Stimulated activated naive CD8-positive, alpha-beta T cell treated with anti-CD3 and anti-CD28 coated beads, Interleukin-15, Interleukin-2, amounts not matched to agents 100 ng/mL and 50 ng/mL, for 24 hours (primary cell): Measurements from ENCODE around the gene FLYWCH2.
"Not testable (repeated sequence)": the region's sequence is repeated elsewhere in the genome, so short reads cannot be mapped to it uniquely, and the experiment has no call there.

Experiments
- H3K27ac Mint-ChIP-seq: one replicate; pipeline ENCODE4 v1.8.0; 2021; ENCODE audit warnings: mild to moderate bottlenecking, mixed read lengths
- H3K27me3 Mint-ChIP-seq: one replicate; pipeline ENCODE4 v1.8.0; 2021; ENCODE audit warnings: mixed read lengths
- H3K36me3 Mint-ChIP-seq: one replicate; pipeline ENCODE4 v1.8.0; 2021; ENCODE audit warnings: low read depth, mixed read lengths
- H3K4me1 Mint-ChIP-seq: one replicate; pipeline ENCODE4 v1.8.0; 2021; ENCODE audit warnings: low read depth, mixed read lengths
- H3K4me3 Mint-ChIP-seq: one replicate; pipeline ENCODE4 v1.8.0; 2021; ENCODE audit warnings: mild to moderate bottlenecking, mixed read lengths
- H3K9me3 Mint-ChIP-seq: one replicate; pipeline ENCODE4 v1.8.0; 2021; ENCODE audit warnings: mixed read lengths

The FLYWCH2 gene

DNA sequence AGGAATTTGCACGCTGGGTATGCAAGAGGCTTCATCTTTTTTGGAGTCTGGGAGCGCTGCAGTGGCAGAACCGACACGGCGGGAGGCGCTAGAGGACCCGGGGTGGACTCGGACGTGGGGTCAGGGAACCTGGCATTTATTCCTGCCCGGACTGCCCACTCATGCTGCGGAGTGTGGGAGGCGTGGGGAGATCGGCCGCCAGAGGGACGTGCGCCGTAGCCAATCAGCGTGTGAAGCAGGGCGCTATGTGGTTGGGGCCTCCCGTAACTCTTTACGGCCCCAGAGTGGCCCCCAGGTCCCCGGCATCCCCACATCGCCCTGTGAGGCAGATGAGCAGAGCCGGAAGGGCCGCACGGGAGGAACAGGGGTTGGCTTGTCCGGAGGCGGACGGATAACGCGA, 11.2 kb downstream of the FLYWCH2 start:
- Mint-ChIP-seq H3K27me3 (no peaks in the 10 kb centered on the region), H3K4me3 (no peak overlapping the region), H3K27ac (no peak overlapping the region), H3K9me3 (no peaks in the 10 kb centered on the region), H3K4me1 (no peaks in the 10 kb centered on the region), H3K36me3 (no peaks in the 10 kb centered on the region)

DNA sequence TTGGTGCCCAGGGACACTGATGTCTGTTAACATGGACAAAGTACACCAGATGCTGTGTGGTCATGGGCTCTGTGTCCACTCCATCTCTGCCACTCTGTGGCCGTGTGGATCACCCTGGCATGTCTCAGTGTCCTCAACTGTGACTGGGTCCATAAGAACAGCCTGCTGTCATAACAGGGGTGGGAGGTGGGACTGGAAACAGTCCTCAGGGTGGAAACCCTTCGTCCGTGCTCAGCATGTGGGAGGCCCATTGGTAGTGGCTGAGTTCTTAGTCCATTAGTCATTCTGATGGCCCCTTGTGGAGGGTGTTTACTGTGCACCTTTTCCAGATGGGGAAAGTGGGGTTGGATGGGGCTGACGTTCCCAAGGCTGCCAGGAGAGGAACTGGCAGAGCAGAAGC, 12.8 kb downstream of the FLYWCH2 start:
- H3K27ac Mint-ChIP-seq, result no peak overlapping the region
- no peaks in the 10 kb centered on the region for H3K4me1 Mint-ChIP-seq
- no peaks in the 10 kb centered on the region for H3K36me3 Mint-ChIP-seq
- H3K4me3 Mint-ChIP-seq, result no peak overlapping the region
- H3K27me3 Mint-ChIP-seq, result no peaks in the 10 kb centered on the region
- no peaks in the 10 kb centered on the region for H3K9me3 Mint-ChIP-seq

DNA sequence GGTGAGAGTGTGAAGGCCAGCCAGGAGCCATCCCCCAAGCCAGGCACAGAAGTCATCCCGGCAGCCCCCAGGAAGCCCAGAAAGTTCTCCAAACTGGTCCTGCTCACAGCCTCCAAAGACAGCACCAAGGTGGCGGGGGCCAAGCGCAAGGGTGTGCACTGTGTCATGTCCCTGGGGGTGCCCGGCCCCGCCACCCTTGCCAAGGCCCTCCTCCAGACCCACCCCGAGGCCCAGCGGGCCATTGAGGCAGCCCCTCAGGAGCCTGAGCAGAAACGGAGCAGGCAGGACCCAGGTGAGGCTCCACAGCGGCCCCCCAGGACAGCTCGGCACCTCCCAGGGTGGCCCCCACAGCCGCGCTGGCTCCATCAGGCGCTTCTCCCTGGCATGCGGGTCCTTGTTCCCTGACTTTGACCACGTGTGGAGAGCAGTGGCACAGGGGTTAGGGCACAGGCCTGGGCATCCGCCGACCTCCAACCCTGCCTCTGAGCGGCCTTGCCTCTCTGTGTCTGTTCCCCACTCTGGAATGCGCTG, 13.5 kb downstream of the FLYWCH2 start:
- H3K4me1 Mint-ChIP-seq, result no peaks in the 10 kb centered on the region
- H3K27me3 Mint-ChIP-seq, result no peaks in the 10 kb centered on the region
- no peaks in the 10 kb centered on the region for H3K36me3 Mint-ChIP-seq
- H3K9me3 Mint-ChIP-seq, result no peaks in the 10 kb centered on the region
- no peak overlapping the region for H3K27ac Mint-ChIP-seq
- no peak overlapping the region for H3K4me3 Mint-ChIP-seq

DNA sequence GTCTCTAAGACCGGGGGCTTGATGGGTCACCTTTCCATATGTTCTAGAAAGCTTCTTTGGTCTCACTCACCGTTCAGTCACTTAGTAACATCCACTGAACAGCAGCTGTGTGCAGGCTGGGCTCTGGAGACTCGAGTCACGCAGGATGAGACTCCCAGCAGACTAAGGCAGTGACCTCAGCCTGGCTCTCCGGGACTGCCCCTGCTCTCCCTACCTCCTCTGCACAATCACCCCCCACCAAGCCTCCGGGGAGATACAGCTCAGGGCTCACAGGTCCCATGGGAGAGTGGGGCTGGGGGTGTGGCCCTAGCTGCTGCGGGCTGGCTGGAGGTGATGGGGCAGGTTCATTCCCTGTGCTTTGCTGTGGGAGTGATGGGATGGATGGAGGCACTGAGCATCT, 14.1 kb downstream of the FLYWCH2 start:
- H3K9me3 Mint-ChIP-seq, result no peaks in the 10 kb centered on the region
- no peaks in the 10 kb centered on the region for H3K4me1 Mint-ChIP-seq
- no peak overlapping the region for H3K27ac Mint-ChIP-seq
- H3K4me3 Mint-ChIP-seq, result no peak overlapping the region
- no peaks in the 10 kb centered on the region for H3K27me3 Mint-ChIP-seq
- no peaks in the 10 kb centered on the region for H3K36me3 Mint-ChIP-seq

DNA sequence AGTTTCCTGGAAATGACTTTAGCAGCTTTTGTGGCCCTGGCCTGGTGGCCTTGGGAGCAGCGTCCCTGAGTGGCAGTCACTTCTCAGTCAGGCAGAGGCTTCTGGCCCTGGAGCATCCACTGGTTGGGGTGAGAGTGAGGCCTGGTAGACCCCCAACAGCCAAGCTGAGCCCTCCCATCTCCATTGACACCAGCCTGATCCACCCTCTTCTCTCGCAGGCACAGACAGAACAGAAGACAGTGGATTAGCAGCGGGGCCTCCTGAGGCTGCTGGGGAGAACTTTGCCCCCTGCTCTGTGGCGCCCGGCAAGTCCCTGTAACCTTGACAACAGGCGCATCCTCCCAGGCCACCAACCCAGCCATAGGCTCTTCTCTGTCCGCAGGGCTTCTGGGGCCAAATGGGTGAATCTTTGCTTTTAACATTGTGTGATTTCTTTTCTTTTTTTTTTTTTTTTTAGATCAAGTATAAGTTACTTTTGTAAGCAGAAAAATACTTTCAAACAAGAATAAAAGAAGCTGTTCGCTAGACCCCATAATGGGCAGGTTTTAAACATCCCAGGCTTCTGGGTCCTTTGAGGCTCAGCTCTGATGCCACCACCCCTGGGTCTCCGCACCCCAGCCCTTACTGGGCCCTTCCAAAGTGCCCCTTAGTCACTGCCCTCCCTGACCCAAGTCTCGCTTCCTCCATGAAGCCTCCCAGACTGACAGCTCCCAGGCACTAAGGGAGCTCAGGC, 16.0 kb downstream of the FLYWCH2 start:
- peaks cover 4% of the 10 kb centered on the region for H3K4me1 Mint-ChIP-seq
- H3K4me3 Mint-ChIP-seq, result no peak overlapping the region
- H3K36me3 Mint-ChIP-seq, result no peaks in the 10 kb centered on the region
- no peaks in the 10 kb centered on the region for H3K27me3 Mint-ChIP-seq
- H3K9me3 Mint-ChIP-seq, result no peaks in the 10 kb centered on the region
- H3K27ac Mint-ChIP-seq, result no peak overlapping the region

DNA sequence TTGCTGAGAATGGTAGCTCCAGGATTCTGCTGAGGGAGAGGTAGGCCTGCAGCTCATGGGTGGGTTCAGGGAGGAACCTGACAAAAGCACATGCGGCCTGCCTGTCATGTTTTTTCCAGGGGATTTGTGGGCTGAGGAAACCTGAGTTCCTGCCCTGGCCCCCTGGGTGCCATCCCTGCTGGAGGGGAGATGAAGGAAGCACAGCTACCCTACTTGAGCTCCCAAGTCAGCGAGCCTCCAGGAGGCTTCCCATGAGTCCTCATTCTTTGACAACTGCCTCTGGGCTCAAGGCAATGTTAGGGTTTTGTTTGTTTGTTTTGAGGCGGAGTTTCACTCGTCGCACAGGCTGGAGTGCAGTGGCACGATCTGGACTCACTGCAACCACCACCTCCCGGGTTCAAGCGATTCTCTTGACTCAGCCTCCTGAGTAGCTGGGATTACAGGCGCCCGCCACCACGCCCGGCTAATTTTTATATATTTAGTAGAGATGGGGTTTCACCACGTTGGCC, 16.6 kb downstream of the FLYWCH2 start:
- peaks cover 6% of the 10 kb centered on the region for H3K4me1 Mint-ChIP-seq
- no peaks in the 10 kb centered on the region for H3K27me3 Mint-ChIP-seq
- no peak overlapping the region for H3K27ac Mint-ChIP-seq
- H3K36me3 Mint-ChIP-seq, result no peaks in the 10 kb centered on the region
- no peak overlapping the region for H3K4me3 Mint-ChIP-seq
- no peaks in the 10 kb centered on the region for H3K9me3 Mint-ChIP-seq

DNA sequence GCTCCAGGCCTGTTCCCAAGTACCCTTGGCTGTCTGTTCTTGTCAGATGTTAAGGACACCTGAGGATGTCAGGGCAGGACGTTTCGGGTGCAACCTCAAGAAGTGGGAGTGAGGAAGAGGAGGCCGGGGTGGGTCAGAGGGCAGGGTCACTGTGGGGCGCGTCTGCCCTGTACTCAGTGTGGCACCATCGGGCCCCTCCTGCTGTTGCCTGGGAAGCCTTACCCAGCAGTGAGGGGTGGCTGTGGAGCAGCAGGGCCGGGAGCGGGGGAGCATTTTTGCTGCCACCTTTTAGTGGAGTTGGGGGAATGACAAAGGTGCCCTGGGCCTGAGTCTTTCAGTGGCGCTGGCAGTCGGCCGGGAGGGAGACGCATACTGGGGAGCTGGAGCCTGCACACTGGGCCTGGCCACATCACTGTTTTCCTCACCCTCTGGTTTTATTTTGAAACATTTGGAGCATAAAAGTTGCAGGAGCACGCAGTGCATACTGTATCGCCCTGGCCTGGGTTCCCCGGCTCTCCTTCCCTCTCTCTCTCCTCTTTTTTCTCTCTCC, 17.6 kb downstream of the FLYWCH2 start:
- H3K27ac Mint-ChIP-seq, result no peak overlapping the region
- H3K36me3 Mint-ChIP-seq, result no peaks in the 10 kb centered on the region
- H3K27me3 Mint-ChIP-seq, result no peaks in the 10 kb centered on the region
- H3K4me1 Mint-ChIP-seq, result peaks cover 6% of the 10 kb centered on the region
- no peaks in the 10 kb centered on the region for H3K9me3 Mint-ChIP-seq
- H3K4me3 Mint-ChIP-seq, result no peak overlapping the region

DNA sequence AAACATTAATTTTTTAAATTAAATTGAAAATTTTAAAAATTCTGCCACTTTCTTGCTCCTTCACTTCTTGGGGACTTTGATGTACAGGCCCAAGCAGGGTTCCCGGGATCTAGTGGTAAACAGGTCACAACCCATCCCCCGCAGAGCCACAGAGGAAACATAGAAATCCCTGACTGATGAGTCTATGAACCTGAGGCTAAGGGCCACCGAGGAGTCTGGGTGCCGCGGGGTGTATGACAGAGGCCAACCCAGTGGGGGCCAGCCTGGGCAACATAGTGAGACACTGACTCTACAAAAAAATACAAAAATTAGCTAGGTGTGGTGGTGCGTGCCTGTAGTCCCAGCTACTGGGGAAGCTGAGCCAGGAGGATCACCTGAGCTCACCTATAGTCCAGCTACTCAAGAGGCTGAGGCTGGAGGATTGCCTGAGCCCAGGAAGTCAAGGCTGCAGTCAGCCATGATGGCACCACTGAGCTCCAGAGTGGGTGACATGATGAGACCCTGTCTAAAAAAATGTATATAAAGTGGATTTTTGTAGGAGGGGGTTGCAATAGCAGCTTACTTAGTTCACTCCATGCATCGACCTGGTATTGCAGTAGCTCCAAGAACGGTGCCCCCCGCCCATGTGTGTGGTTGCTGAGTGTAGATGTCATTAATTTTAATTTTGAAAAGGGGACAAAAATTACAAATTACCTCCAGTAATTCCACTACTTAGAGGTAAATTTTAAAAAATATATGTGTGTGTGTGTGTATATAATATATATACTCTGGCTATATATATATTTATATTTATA, 19.5 kb downstream of the FLYWCH2 start:
- Mint-ChIP-seq H3K4me3 (no peak overlapping the region), H3K36me3 (no peaks in the 10 kb centered on the region)

DNA sequence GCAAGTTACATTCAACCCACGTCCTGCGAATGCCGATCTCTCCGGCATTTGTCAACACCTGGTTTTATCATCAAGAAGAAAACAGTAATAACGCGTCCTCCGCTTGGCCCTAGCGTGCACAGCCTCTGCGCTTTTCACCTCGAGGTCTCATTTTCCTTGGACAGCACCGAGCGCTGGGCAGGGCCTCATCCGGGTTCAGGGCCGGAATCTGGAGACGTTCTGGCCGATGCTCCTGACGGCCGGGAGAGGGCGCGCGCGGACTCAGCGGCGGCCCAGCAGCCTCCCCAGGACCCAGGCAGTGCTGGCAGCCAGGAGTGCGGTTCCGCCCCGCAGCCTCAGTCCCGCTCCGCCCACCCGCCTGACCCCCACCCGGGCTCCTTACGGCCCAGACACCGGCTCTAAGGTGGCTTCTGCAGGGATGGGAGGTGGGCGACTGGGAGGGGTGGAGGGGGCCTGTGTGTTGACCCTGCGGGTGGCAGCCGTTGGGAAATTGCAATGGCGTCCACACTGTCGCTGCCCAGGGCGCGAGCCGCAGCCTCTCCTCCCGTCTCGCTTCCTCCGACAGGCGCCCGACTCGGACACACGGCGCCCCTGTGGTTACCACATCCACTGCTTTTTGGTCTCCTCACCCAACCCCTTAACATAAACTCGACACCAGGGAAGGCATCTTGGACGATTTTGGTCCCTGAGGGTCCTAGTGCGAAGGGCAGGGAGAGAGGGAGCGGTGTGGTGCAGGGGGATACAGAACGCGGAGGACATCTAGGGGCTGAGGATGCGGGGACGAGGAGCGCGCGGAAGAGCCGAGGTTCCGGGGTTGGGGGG, 21.3 kb downstream of the FLYWCH2 start:
- peak overlapping the region; percentile 82 for H3K27ac Mint-ChIP-seq
- H3K9me3 Mint-ChIP-seq, result no peaks in the 10 kb centered on the region
- peak overlapping the region; percentile 94 for H3K4me3 Mint-ChIP-seq
- no peaks in the 10 kb centered on the region for H3K27me3 Mint-ChIP-seq
- no peaks in the 10 kb centered on the region for H3K36me3 Mint-ChIP-seq
- peaks cover 26% of the 10 kb centered on the region for H3K4me1 Mint-ChIP-seq

More for the DNA sequence above, 19.5 kb downstream of the FLYWCH2 start:
- Mint-ChIP-seq H3K27ac (no peak overlapping the region), H3K9me3 (no peaks in the 10 kb centered on the region), H3K4me1 (peaks cover 25% of the 10 kb centered on the region), H3K27me3 (no peaks in the 10 kb centered on the region)

DNA sequence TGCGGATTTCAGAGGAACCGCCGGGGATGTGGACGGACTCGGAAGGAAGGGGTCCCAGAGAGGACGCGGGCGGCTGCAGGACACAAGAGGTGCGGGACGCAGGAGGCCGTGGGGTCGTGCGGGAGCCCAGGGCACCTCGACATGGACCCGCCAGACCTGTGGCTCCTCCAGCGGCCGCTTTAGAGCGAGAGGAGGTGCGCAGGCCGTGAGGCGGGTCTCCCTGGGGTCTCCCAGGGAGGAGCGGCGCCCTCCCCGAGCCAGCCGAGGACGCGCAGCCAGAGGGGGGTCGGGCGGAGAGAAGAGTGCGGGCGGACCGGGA, 21.9 kb downstream of the FLYWCH2 start:
- peak overlapping the region; percentile 82 for H3K27ac Mint-ChIP-seq
- H3K9me3 Mint-ChIP-seq, result no peaks in the 10 kb centered on the region

DNA sequence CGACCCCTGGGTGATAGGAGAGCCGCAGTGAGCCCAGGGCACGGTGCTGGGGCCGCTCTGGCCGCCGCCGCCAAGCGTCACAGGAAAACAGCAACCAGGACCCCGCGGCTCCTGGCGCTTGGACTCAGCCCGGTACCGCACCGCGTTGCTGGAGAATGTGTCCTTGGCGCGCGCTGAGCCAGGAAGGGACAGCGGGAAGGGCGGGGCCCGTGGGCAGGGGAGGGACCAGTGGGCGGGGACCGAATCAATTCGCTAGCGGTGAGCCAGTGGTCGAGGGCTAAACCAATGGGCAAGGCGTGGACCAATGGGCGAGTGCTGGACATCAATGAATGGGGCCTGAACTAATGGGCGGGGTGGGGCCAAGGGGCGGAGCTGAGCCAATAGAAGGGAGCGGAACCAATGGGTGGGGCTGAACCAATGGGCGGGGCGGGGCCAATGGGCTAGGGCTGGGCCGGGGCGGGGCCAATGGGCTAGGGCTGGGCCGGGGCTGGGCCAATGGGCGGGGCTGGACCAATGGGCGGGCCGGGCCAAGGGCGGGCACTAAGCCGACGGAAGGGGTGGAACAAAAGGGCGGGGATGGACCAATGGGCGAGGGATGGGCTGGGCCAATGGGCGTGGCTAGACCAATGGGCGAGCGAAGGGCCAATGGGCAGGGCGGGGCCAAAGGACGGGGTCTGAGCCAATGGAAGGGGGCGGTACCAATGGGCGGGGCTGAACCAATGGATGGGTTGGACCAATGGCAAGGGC, 22.4 kb downstream of the FLYWCH2 start:
- H3K36me3 Mint-ChIP-seq, result no peaks in the 10 kb centered on the region
- peaks cover 26% of the 10 kb centered on the region for H3K4me1 Mint-ChIP-seq
- no peaks in the 10 kb centered on the region for H3K9me3 Mint-ChIP-seq
- H3K4me3 Mint-ChIP-seq, result peak overlapping the region; percentile 94
- H3K27ac Mint-ChIP-seq, result peak overlapping the region; percentile 26
- H3K27me3 Mint-ChIP-seq, result no peaks in the 10 kb centered on the region

More for the DNA sequence above, 21.9 kb downstream of the FLYWCH2 start:
- H3K4me1 Mint-ChIP-seq, result peaks cover 26% of the 10 kb centered on the region
- no peaks in the 10 kb centered on the region for H3K36me3 Mint-ChIP-seq
- no peaks in the 10 kb centered on the region for H3K27me3 Mint-ChIP-seq
- H3K4me3 Mint-ChIP-seq, result peak overlapping the region; percentile 94

DNA sequence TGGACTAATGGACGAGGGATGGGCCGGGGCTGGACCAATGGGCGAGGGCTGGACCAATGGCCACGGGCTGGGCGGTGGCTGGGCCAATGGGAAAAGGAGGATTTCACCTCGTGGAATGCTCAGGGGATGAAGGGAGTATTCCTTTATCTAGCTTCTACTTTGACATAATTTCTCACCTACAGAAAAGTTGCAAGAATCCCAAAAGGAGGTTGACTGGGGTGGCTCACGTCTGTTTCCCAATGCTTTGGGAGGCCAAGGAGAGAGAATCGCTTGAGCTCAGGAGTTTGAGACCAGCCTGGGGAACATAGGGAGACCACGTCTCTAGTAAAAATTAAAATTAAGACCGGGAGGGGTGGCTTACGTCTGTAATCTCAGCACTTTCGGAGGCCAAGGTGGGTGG, 23.0 kb downstream of the FLYWCH2 start:
- H3K9me3 Mint-ChIP-seq, result no peaks in the 10 kb centered on the region
- peak overlapping the region; percentile 26 for H3K27ac Mint-ChIP-seq
- H3K27me3 Mint-ChIP-seq, result no peaks in the 10 kb centered on the region
- H3K4me3 Mint-ChIP-seq, result peak overlapping the region; percentile 73
- peaks cover 26% of the 10 kb centered on the region for H3K4me1 Mint-ChIP-seq
- H3K36me3 Mint-ChIP-seq, result no peaks in the 10 kb centered on the region

DNA sequence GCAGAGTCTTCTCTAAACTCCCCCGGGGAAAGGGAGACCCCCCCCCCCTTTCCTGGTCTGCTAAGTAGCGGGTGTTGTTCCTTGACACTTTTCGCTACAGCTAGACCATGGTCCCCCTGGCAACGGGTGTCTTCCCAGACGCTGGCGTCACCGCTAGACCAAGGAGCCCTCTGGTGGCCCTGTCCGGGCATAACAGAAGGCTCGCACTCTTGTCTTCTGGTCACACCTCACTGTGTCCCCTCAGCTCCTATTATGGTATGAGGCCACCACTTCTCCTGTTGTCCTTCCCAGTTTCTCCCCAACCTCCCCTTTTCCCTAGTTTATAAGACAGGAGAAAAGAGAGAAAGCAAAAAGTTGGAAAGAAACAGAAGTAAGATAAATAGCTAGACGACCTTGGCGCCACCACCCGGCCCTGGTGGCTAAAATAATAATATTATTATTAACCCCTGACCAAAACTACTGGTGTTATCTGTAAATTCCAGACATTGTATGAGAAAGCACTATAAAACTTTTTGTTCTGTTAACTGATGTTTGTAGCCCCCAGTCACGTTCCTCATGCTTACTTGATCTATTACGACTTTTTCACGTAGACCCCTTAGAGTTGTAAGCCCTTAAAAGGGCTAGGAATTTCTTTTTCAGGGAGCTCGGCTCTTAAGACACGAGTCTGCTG, 24.2 kb downstream of the FLYWCH2 start:
- H3K4me3 Mint-ChIP-seq, result not testable (repeated sequence)

More for the DNA sequence above, 24.2 kb downstream of the FLYWCH2 start:
- not testable (repeated sequence) for H3K36me3 Mint-ChIP-seq, H3K27ac Mint-ChIP-seq, H3K27me3 Mint-ChIP-seq, H3K9me3 Mint-ChIP-seq
- peaks cover 31% of the 10 kb centered on the region for H3K4me1 Mint-ChIP-seq
